Measurements from ENCODE around the gene KMT5B. TPM values are rescaled to one million over a fixed set of nuclear protein-coding genes. Genes with fewer than 3 reads are reported as not detected.
"Not testable (repeated sequence)": the region's sequence is repeated elsewhere in the genome, so short reads cannot be mapped to it uniquely, and the experiment has no call there.

KMT5B gene
- total and polyA plus RNA-seq, 2 of the 4 experiments (the other 2 are of a cell fraction) = 11.2 to 13.4 TPM

GRCh38 chr11:68244912-68245311 lies 31.8 kb upstream of the KMT5B start:
- H3K23ac ChIP-seq (ENCODE audit: low read depth, low read length); H3K36me3 ChIP-seq (ENCODE audit: control insufficient read depth, insufficient read depth, low read length); H3K27me3 ChIP-seq (ENCODE audit: control insufficient read depth, insufficient read depth, low read length); H2BK15ac ChIP-seq (ENCODE audit: low read depth, low read length); H3K9me3 ChIP-seq (ENCODE audit: control insufficient read depth, insufficient read depth, low read length); ATAC-seq (ENCODE audit: low read depth); H3K9ac ChIP-seq (ENCODE audit: low read depth, low read length); H3K4me3 ChIP-seq (ENCODE audit: insufficient read depth, low read depth, low read length); H4K5ac ChIP-seq (ENCODE audit: low read depth, low read length); CTCF ChIA-PET; dilution Hi-C loops (cut with HindIII; ENCODE audit: low sequenced_read_pairs, unreplicated experiment); H3K79me1 ChIP-seq (ENCODE audit: low read depth in 1 of 2, low read length in 2 of 2); intact Hi-C loops (cut with micrococcal nuclease); H2AK5ac ChIP-seq (ENCODE audit: low read depth, low read length); H3K4me1 ChIP-seq (ENCODE audit: control insufficient read depth, insufficient read depth, low read length); H3K4ac ChIP-seq (ENCODE audit: low read depth, low read length); H3K9me1 ChIP-seq (ENCODE audit: insufficient read depth, low read length); H2BK120ac ChIP-seq (ENCODE audit: low read depth, low read length); H3K27ac ChIP-seq (ENCODE audit: insufficient read depth, low read length); H4K91ac ChIP-seq (ENCODE audit: insufficient read depth, low read depth, low read length); H3K56ac ChIP-seq (ENCODE audit: extremely low read depth, insufficient read depth, low read length); H4K20me1 ChIP-seq (ENCODE audit: insufficient read depth, low read length); H2BK5ac ChIP-seq (ENCODE audit: low read depth, low read length, poor library complexity, severe bottlenecking); H2BK20ac ChIP-seq (ENCODE audit: low read depth, low read length); in situ Hi-C loops (cut with MboI; ENCODE audit: low sequenced_read_pairs); H2AK9ac ChIP-seq (replicated peaks; ENCODE audit: low read depth, low read length, poor library complexity); H2AFZ ChIP-seq (replicated peaks; ENCODE audit: low read length, poor library complexity); H3K14ac ChIP-seq (replicated peaks; ENCODE audit: low read depth, low read length); H3K18ac ChIP-seq (ENCODE audit: low read depth, low read length); BruUV-seq (replicated peaks); H4K8ac ChIP-seq (ENCODE audit: low read depth in 2 of 2, low read length in 2 of 2); H3K4me2 ChIP-seq (ENCODE audit: low read depth, low read length); DNase-seq: not testable (repeated sequence)
- whole genome bisulfite sequencing, 2 experiments (ENCODE audit: extremely low coverage in 2 of 2, insufficient read length in 1 of 2) = no CpG with 5 or more reads among the region's 5 CpGs
- POLR2A ChIA-PET (ENCODE audit: unreplicated experiment) = interaction anchor here (0.6 to 0.7 kb wide), 2 partner anchors 14 to 1183 kb away, joined by 4 to 5 read pairs; no protein-coding TSS in a partner anchor

- H2AK9ac ChIP-seq (replicated peaks; ENCODE audit: low read depth, low read length, poor library complexity); H3K4me1 ChIP-seq (ENCODE audit: control insufficient read depth, insufficient read depth, low read length); H2AFZ ChIP-seq (replicated peaks; ENCODE audit: low read length, poor library complexity); H3K27ac ChIP-seq (ENCODE audit: insufficient read depth, low read length); H2AK5ac ChIP-seq (ENCODE audit: low read depth, low read length); H3K27me3 ChIP-seq (ENCODE audit: control insufficient read depth, insufficient read depth, low read length); H3K9me1 ChIP-seq (ENCODE audit: insufficient read depth, low read length); ATAC-seq (ENCODE audit: low read depth); H3K4ac ChIP-seq (ENCODE audit: low read depth, low read length); H3K36me3 ChIP-seq (ENCODE audit: control insufficient read depth, insufficient read depth, low read length); H3K9ac ChIP-seq (ENCODE audit: low read depth, low read length); H3K79me1 ChIP-seq (ENCODE audit: low read depth in 1 of 2, low read length in 2 of 2); H2BK20ac ChIP-seq (ENCODE audit: low read depth, low read length); H3K14ac ChIP-seq (replicated peaks; ENCODE audit: low read depth, low read length); intact Hi-C loops (cut with micrococcal nuclease); CTCF ChIA-PET; H2BK15ac ChIP-seq (ENCODE audit: low read depth, low read length); H3K23ac ChIP-seq (ENCODE audit: low read depth, low read length); H4K91ac ChIP-seq (ENCODE audit: insufficient read depth, low read depth, low read length); H3K4me3 ChIP-seq (ENCODE audit: insufficient read depth, low read depth, low read length); H3K9me3 ChIP-seq (ENCODE audit: control insufficient read depth, insufficient read depth, low read length); H3K4me2 ChIP-seq (ENCODE audit: low read depth, low read length); H2BK120ac ChIP-seq (ENCODE audit: low read depth, low read length); in situ Hi-C loops (cut with MboI; ENCODE audit: low sequenced_read_pairs); dilution Hi-C loops (cut with HindIII; ENCODE audit: low sequenced_read_pairs, unreplicated experiment); H3K18ac ChIP-seq (ENCODE audit: low read depth, low read length); BruUV-seq (replicated peaks); H3K56ac ChIP-seq (ENCODE audit: extremely low read depth, insufficient read depth, low read length); H4K8ac ChIP-seq (ENCODE audit: low read depth in 2 of 2, low read length in 2 of 2); POLR2A ChIA-PET (ENCODE audit: unreplicated experiment); DNase-seq; H4K5ac ChIP-seq (ENCODE audit: low read depth, low read length); H4K20me1 ChIP-seq (ENCODE audit: insufficient read depth, low read length); H2BK5ac ChIP-seq (ENCODE audit: low read depth, low read length, poor library complexity, severe bottlenecking): not testable (repeated sequence)
- WGBS, 2 experiments (ENCODE audit: extremely low coverage in 2 of 2, insufficient read length in 1 of 2) = 80% methylated on average over 1 of the region's 1 CpG; no CpG with 5 or more reads in 1 of the 2 experiments
Measured at GRCh38 chr11:68243847-68244246, 30.8 kb upstream of the KMT5B start.

Data from IMR-90 (cell line).